GM12892 (cell line): ENCODE data around the gene LOXL1.
"Not testable (repeated sequence)": the region's sequence is repeated elsewhere in the genome, so short reads cannot be mapped to it uniquely, and the experiment has no call there.

Experiments used
- DNase-seq: peaks from one replicate; pipeline ENCODE4 v3.0.0; 2011; ENCODE audit not compliant: insufficient read length
- FAIRE-seq: peaks from 2 replicates; lab custom pipeline; 2011; peaks lifted over from hg19 to GRCh38; lab: Jason Lieb, UNC
- POLR2A ChIP-seq: IDR thresholded peaks from 2 replicates; pipeline ENCODE4 v1.6.1; 2011; ENCODE audit warnings: low read depth, low read length, control low read depth
- POLR2AphosphoS5 ChIP-seq: IDR thresholded peaks from 2 replicates; pipeline ENCODE4 v1.6.1; 2011; ENCODE audit warnings: low read depth, low read length, control low read depth
- TAF1 ChIP-seq: IDR thresholded peaks from 2 replicates; pipeline ENCODE4 v1.6.1; 2011; ENCODE audit warnings: low read depth, mild to moderate bottlenecking, control low read depth, low read length, borderline replicate concordance

LOXL1 gene

DNA sequence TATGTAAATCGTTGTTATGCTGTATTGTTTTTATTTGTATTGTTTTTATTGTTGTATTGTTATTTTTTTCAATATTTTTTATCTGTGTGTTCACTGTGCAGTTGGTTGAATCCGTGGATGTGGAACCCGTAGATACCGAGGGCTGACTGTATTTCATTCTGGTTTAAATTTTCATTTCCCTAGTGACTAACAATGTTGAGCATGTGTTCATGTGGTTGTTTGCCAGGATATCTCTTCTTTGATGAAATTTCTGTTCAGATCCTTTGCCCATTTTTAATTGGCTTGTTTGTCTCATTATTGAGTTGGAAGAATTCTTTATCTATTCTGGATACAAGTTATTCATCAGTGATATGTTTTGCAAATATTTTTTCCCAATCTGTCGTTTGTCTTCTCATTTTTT, 36.2 kb downstream of the LOXL1 start:
- FAIRE-seq: no peak
- DNase-seq: no peak
- TF ChIP-seq POLR2AphosphoS5 (no peak), POLR2A (no peak), TAF1 (no peak)

DNA sequence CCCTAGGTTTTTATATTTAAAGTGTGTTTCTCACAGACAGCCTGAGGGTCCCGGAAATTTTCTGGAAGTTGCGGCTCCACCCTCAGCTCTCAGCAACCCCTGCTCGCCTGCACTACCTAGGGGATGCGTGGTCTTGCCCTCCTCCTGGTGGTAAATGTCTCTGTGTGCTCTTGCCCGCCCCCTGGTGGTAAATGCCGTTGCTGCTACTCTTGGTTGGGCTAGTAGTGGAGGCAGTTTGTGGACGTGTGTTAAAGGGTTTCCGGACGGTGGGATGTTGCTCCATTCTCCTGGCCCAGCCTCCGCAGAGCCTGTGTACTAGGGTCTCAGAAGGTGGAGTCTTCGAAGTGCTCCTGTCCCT, 38.5 kb downstream of the LOXL1 start:
- peak; percentile 92 for FAIRE-seq
- peak; percentile 65 for DNase-seq
- no peak for TF ChIP-seq POLR2AphosphoS5
- no peak for TF ChIP-seq POLR2A
- TF ChIP-seq TAF1: no peak

DNA sequence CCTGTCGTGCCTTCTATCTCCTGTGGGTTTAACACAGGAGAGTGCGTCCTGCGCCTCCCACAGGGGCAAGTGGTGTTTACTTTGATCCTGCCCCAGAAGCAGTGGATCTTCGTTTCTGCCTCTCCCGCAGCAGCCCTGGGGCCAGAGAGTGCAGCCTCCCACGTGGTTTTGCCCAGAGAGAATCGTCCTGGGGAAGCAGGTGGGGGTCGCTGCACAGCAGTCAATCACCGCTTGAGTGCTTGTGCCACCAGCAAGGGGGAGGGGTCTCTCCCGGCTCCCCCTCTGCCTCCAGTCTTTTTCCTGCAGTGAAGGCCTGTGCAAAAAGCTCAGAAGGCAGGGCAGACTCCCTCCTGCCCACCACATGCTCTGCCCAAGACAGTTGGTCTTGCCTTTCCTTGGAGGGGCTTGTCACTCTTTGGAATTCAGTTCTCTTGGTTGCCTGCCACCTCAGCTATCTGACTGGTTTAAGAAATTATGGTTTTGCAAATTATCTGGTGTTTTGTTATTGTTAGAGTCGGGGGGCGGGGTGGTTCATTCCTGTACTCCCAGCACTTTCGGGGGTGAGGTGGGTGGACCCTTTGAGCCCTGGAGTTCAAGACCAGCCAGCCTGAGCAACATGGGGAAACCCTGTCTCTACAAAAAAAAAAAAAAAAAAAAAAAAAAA, 39.0 kb downstream of the LOXL1 start:
- TF ChIP-seq POLR2A (no peak), POLR2AphosphoS5 (no peak), TAF1 (no peak)
- DNase-seq (no peak), FAIRE-seq (no peak)

DNA sequence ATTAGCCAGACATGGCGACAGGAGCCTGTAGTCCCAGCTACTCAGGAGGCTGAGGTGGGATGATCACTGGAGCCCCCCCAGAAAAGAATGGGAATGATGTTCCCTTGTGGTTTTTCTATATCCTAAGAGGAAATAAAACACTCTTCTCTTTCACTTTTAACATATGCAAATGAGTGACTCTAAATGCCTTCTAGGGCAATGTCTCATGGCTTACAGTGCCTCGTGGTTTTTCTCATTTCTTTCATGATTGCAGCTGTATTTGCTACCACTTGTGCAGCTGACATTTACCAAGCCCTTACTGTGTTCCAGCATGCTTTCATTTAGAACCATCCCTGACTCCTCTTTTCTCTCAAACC, 39.5 kb downstream of the LOXL1 start:
- FAIRE-seq: peak; percentile 70
- DNase-seq: no peak
- TF ChIP-seq POLR2AphosphoS5 (0 out of 2 replicates have a peak, but pooled peaks have one; percentile 24), TAF1 (no peak)

DNA sequence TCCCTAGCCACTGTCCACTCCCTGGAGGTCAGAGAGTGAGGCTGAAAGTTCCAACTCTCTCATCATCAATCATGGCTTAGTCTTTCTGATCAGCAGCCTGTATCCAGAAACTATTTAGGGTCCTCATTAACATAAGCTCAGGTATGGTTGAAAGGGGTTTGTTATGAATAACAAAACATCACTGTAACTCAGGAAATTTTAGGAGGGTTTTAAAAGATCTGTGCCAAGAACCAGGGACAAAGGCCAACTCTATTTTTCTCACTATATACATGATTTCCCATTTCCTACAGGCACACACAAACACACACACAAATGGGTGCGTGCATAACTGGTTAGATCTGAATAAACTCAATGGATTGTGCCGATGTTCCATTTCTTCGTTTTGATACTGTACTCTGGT, 42.2 kb downstream of the LOXL1 start:
- no peak for DNase-seq
- FAIRE-seq: no peak

DNA sequence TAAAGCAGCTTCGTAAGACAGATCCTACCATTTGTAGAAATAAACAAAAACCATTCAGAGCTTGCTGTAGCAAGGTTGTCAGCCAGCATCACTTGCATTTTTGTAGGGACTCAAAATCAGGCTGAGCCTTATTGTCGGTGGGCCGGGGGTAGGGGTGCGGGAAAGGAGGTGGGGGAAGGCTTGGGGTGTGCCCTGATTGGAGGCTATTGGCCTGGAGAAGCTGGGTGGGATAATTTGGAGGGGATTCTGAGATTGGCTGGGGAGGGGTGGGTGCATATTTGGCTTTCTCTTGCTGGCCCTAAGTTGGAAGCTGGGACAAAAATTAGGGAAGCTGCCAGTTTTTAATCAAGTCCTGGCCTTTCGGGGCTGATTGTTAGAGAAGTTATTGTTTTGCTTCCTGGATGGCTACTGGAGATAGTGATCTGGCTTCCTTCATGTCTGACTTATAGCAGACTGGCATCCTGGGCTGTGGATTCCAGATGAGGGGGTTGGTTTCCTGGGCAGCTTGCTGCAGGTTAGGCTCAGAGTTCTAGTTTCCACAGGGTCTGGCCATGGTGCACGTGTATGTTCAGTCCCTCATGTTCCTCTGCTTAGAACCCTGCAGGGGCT, 43.0 kb downstream of the LOXL1 start:
- DNase-seq: no peak
- TF ChIP-seq POLR2AphosphoS5 (no peak), TAF1 (no peak), POLR2A (no peak)
- FAIRE-seq: no peak

More for the DNA sequence above, 42.2 kb downstream of the LOXL1 start:
- TF ChIP-seq POLR2A (no peak), POLR2AphosphoS5 (no peak), TAF1 (no peak)

DNA sequence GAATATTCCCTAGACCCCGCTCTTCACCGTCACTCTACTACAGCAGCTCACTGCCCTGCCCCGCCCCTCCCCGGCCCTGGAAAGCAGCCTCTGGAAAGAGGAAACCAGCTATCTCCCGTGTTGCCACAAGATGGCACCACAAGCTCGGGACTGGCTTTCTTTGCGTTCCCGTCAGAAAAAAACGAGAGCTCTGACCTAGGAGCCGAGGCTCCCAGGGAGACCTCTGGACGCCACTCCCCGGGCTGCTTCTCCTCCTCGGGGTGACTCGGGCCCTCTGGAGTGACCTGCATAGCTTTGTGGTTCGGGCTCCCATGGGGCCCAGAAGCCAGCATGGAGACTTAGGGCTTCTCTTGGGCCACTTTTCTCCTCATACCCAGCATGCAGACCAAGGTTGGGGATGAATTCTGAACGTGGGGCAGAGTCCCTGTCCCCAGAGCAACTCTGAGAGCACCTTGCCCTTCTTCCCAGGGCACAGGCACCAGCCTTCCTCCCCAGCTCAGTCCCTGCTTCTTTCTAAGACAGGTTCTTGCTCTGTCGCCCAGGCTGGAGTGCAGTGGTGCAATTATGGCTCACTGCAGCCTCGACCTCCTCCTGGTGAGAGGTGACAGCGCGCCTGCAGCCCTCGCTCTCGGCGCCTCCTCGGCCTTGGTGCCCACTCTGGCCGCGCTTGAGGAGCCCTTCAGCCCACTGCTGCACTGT, 46.9 kb downstream of the LOXL1 start:
- TF ChIP-seq POLR2A (no peak), TAF1 (no peak), POLR2AphosphoS5 (no peak)
- peak; percentile 65 for DNase-seq
- peak; percentile 73 for FAIRE-seq

DNA sequence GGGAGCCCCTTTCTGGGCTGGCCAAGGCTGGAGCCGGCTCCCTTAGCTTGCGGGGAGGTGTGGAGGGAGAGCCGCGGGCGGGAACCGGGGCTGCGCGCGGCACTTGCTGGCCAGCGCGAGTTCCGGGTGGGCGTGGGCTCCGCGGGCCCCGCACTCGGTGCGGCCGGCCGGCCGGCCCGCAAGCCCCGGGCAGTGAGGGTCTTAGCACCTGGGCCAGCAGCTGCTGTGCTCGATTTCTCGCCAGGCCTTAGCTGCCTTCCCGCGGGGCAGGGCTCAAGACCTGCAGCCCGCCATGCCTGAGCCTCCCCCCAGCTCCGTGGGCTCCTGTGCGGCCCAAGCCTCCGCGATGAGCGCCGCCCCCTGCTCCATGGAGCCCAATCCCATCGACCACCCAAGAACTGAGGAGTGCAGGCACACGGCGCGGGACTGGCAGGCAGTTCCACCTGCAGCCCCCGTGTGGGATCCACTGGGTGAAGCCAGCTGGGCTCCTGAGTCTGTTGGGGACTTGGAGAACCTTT, 47.5 kb downstream of the LOXL1 start:
- not testable (repeated sequence) for FAIRE-seq, DNase-seq

DNA sequence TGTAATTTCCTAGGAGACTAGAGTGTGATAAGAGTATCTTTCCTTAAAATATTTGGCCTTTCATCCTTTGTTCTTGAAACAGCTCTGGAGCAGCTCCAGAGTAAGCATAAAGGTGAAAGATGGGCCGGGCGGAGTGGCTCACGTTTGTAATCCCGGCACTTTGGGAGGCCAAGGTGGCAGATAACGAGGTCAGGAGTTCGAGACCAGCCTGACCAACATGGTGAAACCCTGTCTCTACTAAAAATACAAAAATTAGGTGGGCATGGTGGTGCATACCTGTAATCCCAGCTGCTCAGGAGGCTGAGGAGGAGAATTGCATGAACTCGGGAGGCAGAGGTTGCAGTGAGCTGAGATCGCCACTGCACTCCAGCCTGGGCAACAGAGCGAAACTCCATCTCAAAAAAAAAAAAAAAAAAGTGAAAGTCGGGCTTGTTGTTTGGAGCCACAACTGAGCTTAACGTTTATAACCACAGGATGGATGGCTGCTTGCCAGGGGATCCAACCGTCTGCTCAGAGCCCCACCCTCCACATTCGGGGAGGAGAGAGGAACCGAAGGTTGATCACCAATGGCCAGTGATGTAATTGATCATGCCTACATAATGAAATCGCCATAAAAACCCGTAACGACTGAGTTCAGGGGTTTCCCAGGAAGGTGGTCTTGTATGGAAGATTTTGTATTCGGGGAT, 49.3 kb downstream of the LOXL1 start:
- peak; percentile 62 for FAIRE-seq
- DNase-seq: not testable (repeated sequence)

DNA sequence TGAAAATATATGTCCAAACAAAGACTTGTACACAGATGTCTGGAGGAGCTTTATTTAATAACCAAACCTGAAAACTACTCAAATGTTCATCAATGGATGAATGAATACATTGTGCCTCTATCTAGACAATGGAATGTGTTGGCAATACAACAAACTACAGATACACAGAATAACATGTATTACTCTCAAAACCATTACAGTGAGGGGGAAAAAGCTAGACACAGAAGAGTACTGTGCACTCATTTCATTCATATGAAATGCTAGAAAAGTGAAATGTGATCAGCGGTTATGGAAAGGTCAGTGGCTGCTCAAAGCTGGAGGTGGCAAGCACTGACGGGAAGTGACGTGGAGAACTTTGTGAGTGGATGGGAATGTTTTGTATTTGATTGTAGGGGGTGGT, 52.6 kb downstream of the LOXL1 start:
- no peak for FAIRE-seq
- no peak for DNase-seq
- TF ChIP-seq POLR2A (no peak), TAF1 (no peak), POLR2AphosphoS5 (no peak)

DNA sequence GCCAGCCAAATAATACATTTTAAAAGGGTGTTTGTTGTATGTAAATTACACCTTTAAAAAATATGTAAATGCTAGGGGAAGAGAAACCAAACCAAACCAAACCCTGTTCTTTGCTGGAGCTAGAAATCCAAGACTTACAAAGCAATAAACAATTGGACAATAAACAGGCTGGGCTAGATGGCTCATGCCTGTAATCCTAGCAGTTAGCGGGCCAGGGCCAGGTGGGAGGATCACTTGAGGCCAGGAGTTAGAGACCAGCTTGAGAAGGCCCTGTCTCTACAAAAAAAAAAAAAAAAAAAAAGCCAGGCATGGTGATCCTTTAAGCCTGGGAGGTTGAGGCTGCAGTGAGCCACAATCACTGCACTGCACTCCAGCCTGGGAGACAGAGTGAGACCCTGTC, 53.4 kb downstream of the LOXL1 start:
- TF ChIP-seq POLR2AphosphoS5: no peak
- TF ChIP-seq TAF1: no peak
- FAIRE-seq (no peak), DNase-seq (no peak)

DNA sequence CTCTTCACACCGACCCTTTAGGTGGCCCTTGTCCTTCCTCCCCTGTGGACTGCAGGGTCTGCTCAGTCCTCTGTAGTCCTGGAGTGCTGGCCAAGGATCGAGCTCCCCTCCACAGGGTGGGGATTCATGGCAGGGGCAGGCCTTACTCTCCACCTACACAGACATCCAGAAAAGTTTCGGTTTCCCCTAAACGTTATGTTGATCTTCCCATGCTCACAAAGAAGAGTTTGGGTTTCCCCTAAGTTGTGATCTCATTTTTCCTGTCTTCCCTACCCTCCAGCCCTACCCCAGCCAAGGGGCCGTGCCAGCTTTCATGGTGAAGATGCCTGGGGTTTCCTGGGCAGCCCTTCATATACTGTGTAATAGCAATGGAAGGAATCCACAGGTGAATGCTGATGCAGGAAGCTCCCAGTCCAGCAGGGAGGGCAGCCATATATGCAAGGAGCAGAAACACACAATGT, 55.5 kb downstream of the LOXL1 start:
- no peak for TF ChIP-seq TAF1
- no peak for TF ChIP-seq POLR2AphosphoS5
- TF ChIP-seq POLR2A: no peak
- FAIRE-seq (no peak), DNase-seq (no peak)
